ENCODE results near the gene BSN. TPM values are rescaled to one million over a fixed set of nuclear protein-coding genes. Genes with fewer than 3 reads are reported as not detected.

BSN gene
- total RNA-seq, 2 donors from 2014 or later = 0.17 to 0.21 TPM

DNA sequence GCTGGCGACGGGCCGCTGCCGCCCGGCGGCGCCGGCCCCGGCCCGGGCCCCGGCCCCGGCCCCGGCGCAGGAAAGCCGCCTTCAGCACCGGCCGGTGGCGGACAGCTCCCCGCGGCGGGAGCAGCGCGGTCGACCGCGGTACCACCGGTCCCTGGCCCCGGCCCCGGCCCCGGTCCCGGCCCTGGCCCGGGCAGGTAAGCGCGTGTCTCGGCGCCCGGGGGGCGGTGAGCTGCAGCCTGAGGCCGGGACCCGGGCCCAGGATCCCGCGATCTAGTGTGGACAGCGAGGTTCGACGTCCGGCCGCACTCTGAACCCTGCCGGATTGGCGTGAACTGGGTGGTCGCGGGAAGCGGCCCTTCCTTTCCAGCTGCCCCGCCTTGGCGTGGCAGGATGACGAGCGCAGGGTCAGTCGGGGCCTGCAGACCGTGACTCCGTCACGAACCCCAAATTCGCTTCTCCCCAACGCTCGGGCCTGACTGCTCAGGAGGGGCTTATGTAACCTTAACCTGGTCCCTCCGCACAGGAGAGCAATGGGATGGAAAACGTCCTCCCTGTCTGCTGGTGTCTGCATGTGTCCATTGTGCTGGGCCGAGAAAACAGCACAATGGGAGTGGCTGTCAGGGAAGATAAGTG, 472 bp downstream of the BSN start:
- Histone ChIP-seq H3K4me3 (peak overlapping the region; percentile 15), H3K9ac (ENCODE audit: low read depth in 2 of 2, low read length in 2 of 2) (peak overlapping the region in 1 of 2 donors; percentile 12), H3K36me3 (no peaks in the 10 kb centered on the region), H3K27ac (no peak overlapping the region), H3K27me3 (no peaks in the 10 kb centered on the region), H3K9me3 (no peaks in the 10 kb centered on the region), H3K4me1 (peaks cover 4% of the 10 kb centered on the region)
- TF ChIP-seq, protein P1, sequence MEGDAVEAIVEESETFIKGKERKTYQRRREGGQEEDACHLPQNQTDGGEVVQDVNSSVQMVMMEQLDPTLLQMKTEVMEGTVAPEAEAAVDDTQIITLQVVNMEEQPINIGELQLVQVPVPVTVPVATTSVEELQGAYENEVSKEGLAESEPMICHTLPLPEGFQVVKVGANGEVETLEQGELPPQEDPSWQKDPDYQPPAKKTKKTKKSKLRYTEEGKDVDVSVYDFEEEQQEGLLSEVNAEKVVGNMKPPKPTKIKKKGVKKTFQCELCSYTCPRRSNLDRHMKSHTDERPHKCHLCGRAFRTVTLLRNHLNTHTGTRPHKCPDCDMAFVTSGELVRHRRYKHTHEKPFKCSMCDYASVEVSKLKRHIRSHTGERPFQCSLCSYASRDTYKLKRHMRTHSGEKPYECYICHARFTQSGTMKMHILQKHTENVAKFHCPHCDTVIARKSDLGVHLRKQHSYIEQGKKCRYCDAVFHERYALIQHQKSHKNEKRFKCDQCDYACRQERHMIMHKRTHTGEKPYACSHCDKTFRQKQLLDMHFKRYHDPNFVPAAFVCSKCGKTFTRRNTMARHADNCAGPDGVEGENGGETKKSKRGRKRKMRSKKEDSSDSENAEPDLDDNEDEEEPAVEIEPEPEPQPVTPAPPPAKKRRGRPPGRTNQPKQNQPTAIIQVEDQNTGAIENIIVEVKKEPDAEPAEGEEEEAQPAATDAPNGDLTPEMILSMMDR (IDR thresholded peaks at IDR 0.05) = no peak
- DNase-seq = peak; percentile 42
- intact Hi-C loops (cut with DNase I) = no loop called here

DNA sequence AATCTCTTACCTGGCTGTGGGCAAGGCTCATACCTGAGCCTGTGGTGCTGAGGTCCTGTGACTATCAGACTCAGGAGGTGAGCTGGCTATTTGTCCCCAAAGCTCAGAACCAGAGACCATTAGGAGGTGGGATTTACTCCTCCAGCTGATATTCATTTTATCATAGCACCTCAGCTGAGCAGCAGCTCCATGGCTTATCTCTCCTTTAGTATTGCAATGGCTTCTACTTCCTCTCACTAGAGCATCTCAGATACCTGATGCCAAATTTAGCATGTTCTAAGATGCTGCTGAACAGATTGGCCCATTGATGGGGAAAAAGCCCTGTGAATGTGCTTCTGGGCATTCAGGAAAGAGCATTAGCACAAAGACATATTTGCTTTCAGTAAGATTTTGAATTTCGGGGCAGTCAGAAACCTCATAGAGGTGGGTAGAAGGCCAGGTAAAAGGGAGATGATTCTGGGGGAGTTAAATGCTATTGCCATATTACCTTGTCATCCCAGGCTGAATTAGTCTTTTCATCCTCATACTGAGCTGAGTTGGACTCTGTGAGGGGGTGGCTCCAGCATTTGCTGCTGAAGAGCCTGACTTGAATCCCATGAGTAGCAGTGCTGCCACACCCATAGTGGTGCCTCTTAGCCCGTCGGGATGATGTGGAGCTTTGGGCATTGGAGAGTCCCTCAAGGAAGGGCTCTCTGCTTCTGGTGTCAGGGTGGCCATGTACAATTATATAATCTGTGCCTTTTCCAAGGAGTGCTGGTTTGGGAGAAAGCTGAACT, 2.4 kb downstream of the BSN start:
- peaks cover 4% of the 10 kb centered on the region for H3K4me1 ChIP-seq
- no peak overlapping the region for H3K27ac ChIP-seq
- H3K4me3 ChIP-seq = no peak overlapping the region
- intact Hi-C loops (cut with DNase I) = no loop called here
- H3K9ac ChIP-seq (ENCODE audit: low read depth in 2 of 2, low read length in 2 of 2) = no peak overlapping the region
- H3K9me3 ChIP-seq = no peaks in the 10 kb centered on the region
- TF ChIP-seq, protein P1 (IDR thresholded peaks at IDR 0.05) = no peak
- H3K36me3 ChIP-seq = no peaks in the 10 kb centered on the region
- DNase-seq = no peak
- no peaks in the 10 kb centered on the region for H3K27me3 ChIP-seq

GRCh38 chr3:49563040-49563578, 8.8 kb downstream of the BSN start:
- no peak for DNase-seq
- no peaks in the 10 kb centered on the region for H3K36me3 ChIP-seq
- no peaks in the 10 kb centered on the region for H3K27me3 ChIP-seq
- TF ChIP-seq, protein P1 (IDR thresholded peaks at IDR 0.05) = no peak
- H3K4me1 ChIP-seq = no peaks in the 10 kb centered on the region
- intact Hi-C loops (cut with DNase I) = loop anchor here (5.0 kb wide), 1 partner anchor 94 kb away; no protein-coding TSS in a partner anchor
- no peaks in the 10 kb centered on the region for H3K9me3 ChIP-seq
- H3K4me3 ChIP-seq = no peak overlapping the region
- H3K27ac ChIP-seq = no peak overlapping the region
- no peak overlapping the region for H3K9ac ChIP-seq (ENCODE audit: low read depth in 2 of 2, low read length in 2 of 2)

DNA sequence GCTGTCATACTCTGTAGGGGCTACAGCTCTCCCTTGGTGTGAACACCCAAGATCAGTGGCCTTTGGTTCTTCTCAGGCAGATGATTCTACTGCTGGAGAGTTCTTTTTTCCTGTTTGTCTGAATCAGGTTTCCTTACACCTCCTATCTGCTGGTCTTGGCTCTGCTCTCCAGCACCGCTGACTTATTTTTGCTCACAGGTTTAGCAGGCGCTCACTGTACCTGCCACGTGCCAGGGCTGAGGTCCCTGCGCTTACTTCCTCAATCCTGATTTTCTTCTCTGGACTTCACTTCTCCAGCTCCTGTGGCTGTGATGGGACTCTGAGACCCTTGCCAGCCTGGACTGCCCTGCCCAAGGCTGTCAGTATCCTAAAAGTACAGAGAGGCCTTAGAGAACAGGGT, 9.5 kb downstream of the BSN start:
- Histone ChIP-seq H3K27me3 (no peaks in the 10 kb centered on the region), H3K4me3 (no peak overlapping the region), H3K4me1 (no peaks in the 10 kb centered on the region), H3K9ac (ENCODE audit: low read depth in 2 of 2, low read length in 2 of 2) (no peak overlapping the region), H3K9me3 (no peaks in the 10 kb centered on the region), H3K36me3 (no peaks in the 10 kb centered on the region), H3K27ac (no peak overlapping the region)
- intact Hi-C loops (cut with DNase I) = loop anchor here (5.0 kb wide), 1 partner anchor 94 kb away; no protein-coding TSS in a partner anchor
- TF ChIP-seq, protein P1 (IDR thresholded peaks at IDR 0.05) = no peak
- no peak for DNase-seq

GRCh38 chr3:49566312-49566711, 12.0 kb downstream of the BSN start:
- Histone ChIP-seq H3K4me1 (no peaks in the 10 kb centered on the region), H3K9me3 (no peaks in the 10 kb centered on the region), H3K27ac (no peak overlapping the region), H3K36me3 (no peaks in the 10 kb centered on the region), H3K4me3 (no peak overlapping the region), H3K27me3 (no peaks in the 10 kb centered on the region), H3K9ac (ENCODE audit: low read depth in 2 of 2, low read length in 2 of 2) (no peak overlapping the region)
- DNase-seq = no peak
- intact Hi-C loops (cut with DNase I) = no loop called here
- TF ChIP-seq, protein P1 (IDR thresholded peaks at IDR 0.05) = no peak

All from colonic mucosa (tissue), 4 donors.